Measurements from ENCODE around the gene FLT1.

FLT1 gene

GRCh38 chr13:28370448-28370847 lies 124.5 kb downstream of the FLT1 start:
- Mint-ChIP-seq H3K36me3 (ENCODE audit: low read depth) (no peaks in the 10 kb centered on the region), H3K4me1 (peaks cover 2% of the 10 kb centered on the region), H3K9me3 (no peaks in the 10 kb centered on the region), H3K27ac (no peak overlapping the region), H3K27me3 (ENCODE audit: low read depth) (no peaks in the 10 kb centered on the region), H3K4me3 (no peak overlapping the region)
- no peak for TF ChIP-seq CTCF (IDR thresholded peaks at IDR 0.05; ENCODE audit: unreplicated experiment in 3 of 3)

- no peak overlapping the region for H3K4me3 Mint-ChIP-seq
- H3K36me3 Mint-ChIP-seq (ENCODE audit: low read depth) = no peaks in the 10 kb centered on the region
- no peak for TF ChIP-seq CTCF (IDR thresholded peaks at IDR 0.05; ENCODE audit: unreplicated experiment in 3 of 3)
- no peak overlapping the region for H3K27ac Mint-ChIP-seq
- H3K9me3 Mint-ChIP-seq = peaks cover 5% of the 10 kb centered on the region
- peaks cover 31% of the 10 kb centered on the region for H3K4me1 Mint-ChIP-seq
- peaks cover 3% of the 10 kb centered on the region for H3K27me3 Mint-ChIP-seq (ENCODE audit: low read depth)
Observed at GRCh38 chr13:28358708-28359107, 136.2 kb downstream of the FLT1 start.

- H3K9me3 Mint-ChIP-seq = peaks cover 5% of the 10 kb centered on the region
- peaks cover 31% of the 10 kb centered on the region for H3K4me1 Mint-ChIP-seq
- H3K27ac Mint-ChIP-seq = no peak overlapping the region
- H3K27me3 Mint-ChIP-seq (ENCODE audit: low read depth) = peaks cover 3% of the 10 kb centered on the region
- H3K4me3 Mint-ChIP-seq = no peak overlapping the region
- no peaks in the 10 kb centered on the region for H3K36me3 Mint-ChIP-seq (ENCODE audit: low read depth)
- no peak for TF ChIP-seq CTCF (IDR thresholded peaks at IDR 0.05; ENCODE audit: unreplicated experiment in 3 of 3)
Observed at GRCh38 chr13:28357911-28358433, 137.0 kb downstream of the FLT1 start.

GRCh38 chr13:28357247-28357825 lies 137.6 kb downstream of the FLT1 start:
- Mint-ChIP-seq H3K36me3 (ENCODE audit: low read depth) (no peaks in the 10 kb centered on the region), H3K4me1 (peaks cover 31% of the 10 kb centered on the region), H3K27me3 (ENCODE audit: low read depth) (peaks cover 6% of the 10 kb centered on the region), H3K27ac (no peak overlapping the region), H3K4me3 (no peak overlapping the region), H3K9me3 (peaks cover 5% of the 10 kb centered on the region)
- TF ChIP-seq CTCF (IDR thresholded peaks at IDR 0.05; ENCODE audit: unreplicated experiment in 3 of 3) = no peak

GRCh38 chr13:28356561-28357021 lies 138.3 kb downstream of the FLT1 start:
- H3K9me3 Mint-ChIP-seq = peaks cover 5% of the 10 kb centered on the region
- H3K4me3 Mint-ChIP-seq = no peak overlapping the region
- no peaks in the 10 kb centered on the region for H3K36me3 Mint-ChIP-seq (ENCODE audit: low read depth)
- TF ChIP-seq CTCF (IDR thresholded peaks at IDR 0.05; ENCODE audit: unreplicated experiment in 3 of 3) = no peak
- peaks cover 7% of the 10 kb centered on the region for H3K27me3 Mint-ChIP-seq (ENCODE audit: low read depth)
- peaks cover 31% of the 10 kb centered on the region for H3K4me1 Mint-ChIP-seq
- H3K27ac Mint-ChIP-seq = peak overlapping the region in 1 of 3 experiments; percentile 25

GRCh38 chr13:28355822-28356371 lies 139.0 kb downstream of the FLT1 start:
- Mint-ChIP-seq H3K27me3 (ENCODE audit: low read depth) (peaks cover 7% of the 10 kb centered on the region), H3K4me3 (no peak overlapping the region), H3K9me3 (peaks cover 5% of the 10 kb centered on the region), H3K27ac (peak overlapping the region in 2 of 3 experiments; percentile 25 to 66), H3K4me1 (peaks cover 31% of the 10 kb centered on the region), H3K36me3 (ENCODE audit: low read depth) (no peaks in the 10 kb centered on the region)
- TF ChIP-seq CTCF (IDR thresholded peaks at IDR 0.05; ENCODE audit: unreplicated experiment in 3 of 3) = no peak

Data from nephron (organoid).